ENCODE measurements around the gene TBC1D9.
"Not testable (repeated sequence)": the region's sequence is repeated elsewhere in the genome, so short reads cannot be mapped to it uniquely, and the experiment has no call there.

The TBC1D9 gene

DNA sequence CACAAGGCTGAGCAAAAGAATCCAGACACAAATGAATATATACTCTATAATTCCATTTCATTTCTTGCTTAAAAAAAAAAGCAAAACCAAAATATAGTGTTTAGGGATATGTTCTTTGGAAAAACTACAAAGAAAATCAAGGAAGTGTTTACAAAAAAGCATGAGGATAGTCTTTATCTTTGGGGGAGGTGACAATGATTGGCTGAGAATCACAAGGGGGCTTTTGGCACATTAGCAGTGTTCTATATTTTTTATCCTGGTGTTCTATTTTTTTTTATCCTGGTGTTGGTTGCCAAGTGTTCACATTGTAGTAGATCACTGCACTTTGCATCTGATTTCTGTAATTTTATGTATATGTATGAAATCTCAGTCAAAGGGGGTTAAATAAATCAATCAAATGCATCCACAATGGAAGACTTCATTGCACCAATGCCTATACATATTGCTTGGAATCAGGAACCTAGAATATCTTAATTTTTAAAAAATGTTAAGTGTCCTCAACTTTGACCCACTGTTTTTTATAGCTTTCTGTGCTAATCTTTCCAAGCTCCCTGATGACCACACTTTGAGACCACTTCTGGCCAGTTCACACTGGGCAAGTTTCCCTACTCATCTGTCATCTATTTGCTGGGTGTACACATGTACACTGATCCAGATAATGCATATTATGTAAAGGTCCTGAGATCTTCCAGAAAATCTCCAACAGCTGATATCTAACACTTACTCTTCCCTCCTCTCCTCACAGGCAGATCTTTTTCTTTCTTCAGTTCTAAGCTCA lies 3.7 kb downstream of the TBC1D9 start:
- DNase-seq = no peak

DNA sequence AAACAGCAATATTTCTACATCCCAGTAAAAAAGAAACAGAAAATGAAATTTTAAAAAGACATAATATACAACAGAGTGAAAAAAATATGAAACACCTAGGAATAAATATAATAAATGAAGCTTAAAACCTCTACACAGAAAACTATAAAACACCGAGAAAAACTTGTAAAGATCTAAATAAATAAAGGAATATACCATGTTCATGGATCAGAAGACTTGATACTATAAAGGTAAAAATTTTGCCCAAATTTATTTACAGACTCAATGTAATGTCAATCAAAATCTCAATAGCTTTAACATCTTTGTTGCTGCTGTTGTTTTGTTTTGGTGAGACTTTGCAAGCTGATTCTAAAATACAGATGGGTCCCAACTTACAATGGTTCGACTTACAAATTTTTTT lies 5.7 kb downstream of the TBC1D9 start:
- no peak for DNase-seq

DNA sequence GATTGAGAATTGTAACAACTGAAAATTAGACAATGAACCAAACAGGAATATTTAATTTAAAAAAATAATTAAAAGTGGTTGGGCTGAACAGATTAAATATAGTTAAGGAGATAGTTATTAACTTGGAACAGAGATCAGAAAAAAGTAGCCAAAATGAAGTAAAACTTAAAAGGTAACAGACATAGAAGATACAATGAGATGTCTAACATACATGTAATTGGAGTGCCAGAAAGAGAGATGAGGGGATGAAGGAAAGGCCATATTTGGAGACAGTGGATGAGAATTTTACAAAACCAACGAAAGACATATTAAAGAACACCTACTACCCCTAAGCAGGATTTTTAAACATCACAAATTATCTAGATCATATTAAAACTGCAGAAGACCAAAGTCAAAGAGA lies 8.0 kb downstream of the TBC1D9 start:
- DNase-seq = no peak

DNA sequence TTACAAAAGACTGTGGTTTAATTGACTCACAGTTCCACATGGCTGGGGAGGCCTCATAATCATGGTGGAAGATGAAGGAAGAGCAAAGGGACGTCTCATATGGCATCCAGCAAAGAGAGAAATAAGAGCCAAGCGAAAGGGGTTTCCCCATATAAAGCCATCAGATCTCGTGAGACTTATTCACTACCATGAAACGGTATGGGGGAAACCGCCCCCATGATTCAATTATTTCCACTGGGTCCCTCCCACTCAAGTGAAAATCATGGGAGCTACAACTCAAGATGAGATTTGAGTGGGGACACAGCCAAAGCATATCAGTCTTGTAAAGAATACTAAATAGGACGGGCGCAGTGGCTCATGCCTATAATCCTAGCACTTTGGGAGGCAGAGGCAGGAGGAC lies 9.6 kb downstream of the TBC1D9 start:
- DNase-seq = not testable (repeated sequence)

DNA sequence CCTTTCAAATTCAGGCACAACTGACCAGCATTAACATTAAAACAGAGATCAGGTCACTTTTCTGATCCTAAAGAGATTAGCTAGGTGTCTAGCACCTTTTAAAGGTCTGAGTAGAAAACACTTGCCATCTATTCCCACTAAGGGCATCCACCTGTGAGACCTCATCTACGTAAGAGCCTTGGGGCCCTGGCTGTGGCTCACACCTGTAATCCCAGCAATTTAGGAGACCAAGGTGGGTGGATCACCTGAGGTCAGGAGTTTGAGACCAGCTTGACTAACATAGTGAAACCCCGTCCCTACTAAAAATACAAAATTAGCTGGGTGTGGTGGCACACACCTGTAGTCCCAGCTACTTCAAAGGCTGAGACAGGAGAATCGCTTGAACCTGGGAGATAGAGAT lies 11.8 kb downstream of the TBC1D9 start:
- no peak for DNase-seq

DNA sequence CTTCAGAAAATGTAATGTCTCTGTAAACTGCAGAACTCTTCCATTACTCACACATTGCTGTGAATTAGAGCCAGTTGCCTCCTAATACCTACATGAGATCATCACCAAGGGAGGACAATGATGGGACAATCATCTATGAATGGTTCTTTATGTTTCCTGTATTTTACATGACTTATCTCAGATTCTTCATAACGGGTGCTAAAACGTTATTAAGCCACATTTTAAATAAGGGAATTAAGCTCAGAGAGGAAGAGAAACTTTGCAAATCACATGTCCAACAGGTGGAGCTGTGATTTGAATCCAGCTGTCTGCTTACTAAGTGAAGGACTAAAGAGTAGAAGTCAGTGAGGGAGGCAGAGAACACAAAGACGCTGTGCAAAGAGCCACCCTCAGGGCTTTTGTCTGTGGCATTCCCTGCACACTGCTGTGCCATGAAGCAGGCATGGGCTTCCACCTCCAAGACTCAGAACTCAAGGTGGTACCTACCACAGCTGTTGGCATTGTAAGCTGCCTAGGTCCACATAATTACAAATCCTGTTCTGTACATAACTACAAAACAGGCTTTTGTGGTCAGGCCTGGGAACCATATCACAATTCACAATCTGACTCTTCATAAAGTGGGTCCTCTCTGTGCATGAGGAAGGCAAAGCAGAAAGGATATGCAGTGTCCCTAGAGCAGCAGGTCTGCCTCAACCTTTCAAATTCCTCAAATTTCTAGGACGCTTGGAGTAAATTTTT lies 12.8 kb downstream of the TBC1D9 start:
- DNase-seq = no peak

DNA sequence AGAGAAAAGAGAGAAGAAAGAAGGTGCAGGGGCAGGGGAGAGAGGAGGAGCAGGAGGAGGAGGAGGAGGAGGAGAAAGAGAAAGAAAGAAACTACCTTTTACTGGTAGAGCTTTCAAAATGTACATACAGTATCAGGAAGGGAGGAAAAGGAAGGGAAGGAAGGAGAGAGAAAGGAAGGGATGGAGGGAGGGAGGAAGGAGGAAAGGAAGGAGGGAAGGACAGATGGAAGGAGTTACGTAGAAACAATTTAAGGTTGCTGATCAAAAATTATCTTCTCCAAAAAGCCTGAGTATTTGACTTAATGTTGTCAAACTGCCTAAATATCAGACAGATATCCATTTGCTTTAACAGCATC lies 13.4 kb downstream of the TBC1D9 start:
- DNase-seq = no peak

DNA sequence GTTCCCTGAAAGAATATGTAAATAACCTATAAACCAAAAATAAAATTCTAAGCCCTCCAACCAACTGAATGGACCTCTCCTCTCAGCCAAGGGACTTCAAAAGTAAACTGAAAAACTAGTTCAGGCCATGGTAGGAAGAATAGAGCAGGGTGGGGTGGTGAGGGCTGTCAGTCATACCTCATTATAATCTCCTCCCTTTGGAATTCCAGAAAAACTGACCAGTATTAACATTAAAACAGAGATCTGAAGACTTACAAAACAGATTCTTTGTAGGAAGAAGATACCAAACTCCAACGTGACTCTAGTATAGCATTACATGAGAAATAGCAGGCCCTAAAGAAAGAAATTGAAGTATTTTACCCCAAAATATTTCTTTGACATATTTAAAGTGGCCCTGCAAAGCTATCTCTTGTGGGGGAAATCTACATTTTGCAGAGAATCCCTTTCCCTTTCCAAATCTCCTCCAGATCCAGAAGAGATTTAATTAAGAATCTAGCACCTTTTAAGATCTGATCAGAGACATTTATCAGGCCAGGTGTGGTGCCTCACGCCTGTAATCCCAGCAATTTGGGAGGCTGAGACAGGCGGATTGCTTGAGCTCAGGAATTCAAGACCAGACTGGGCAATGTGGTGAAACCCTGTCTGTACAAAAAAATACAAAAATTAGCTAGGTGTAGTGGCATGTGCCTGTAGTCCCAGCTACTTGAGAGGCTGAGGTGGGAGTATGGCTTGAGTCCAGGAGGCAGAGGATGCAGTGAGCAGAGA lies 15.1 kb downstream of the TBC1D9 start:
- DNase-seq = no peak

DNA sequence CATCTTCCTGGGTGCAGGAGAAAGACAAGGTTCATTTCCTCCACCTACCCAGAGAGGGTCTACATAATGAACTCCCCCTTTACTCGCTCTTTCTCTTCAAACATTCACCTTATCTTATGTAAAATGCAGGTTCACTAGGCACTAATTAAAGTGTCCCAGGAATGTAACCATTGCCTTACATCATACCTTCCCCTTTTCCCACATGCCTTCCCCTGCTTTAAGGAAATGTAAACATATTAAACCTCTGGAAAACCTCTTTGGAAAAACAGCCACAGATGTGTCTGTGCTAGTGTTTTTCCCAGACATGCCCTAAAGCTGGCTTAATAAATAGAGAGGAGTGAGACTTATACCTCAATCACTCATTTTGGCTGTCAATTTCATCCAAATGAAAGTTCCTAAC lies 15.8 kb downstream of the TBC1D9 start:
- DNase-seq = no peak

DNA sequence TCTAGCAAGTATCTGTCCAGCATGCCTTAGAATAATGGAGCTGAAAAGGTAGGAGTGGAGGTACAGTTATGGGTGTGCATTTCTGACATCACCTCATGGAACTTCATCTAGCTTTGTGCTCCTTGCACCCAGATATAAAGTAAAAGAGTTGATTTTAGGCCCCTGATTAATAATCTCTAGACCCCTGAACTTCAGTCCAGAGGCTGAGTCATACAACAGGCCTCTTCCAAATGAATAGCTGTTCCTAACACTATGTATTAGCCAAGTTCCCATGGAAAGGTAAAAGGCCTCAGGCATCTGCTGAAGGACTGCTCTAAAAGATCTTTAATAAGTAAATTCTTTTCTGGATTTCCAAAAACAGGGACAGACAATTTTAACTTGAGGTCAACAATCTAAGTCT lies 16.2 kb downstream of the TBC1D9 start:
- DNase-seq = no peak

DNA sequence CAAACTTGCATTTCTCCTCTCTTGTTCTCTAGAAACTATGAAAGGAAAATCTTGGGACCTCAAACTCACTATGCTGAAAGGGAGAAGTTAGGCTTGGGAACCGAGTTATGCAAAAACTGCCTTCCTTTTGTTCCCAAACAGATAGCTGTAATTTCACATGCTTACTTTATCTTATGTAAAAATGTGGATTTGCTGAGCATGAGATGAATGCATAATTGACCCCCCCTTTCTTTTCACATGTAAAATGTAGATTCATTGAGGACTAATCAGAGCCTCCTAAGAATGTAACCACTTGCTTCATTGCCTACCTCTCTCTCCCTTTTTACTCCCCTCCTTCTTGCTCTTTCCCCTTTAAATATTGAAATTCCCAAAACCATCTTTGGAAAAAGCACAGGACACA lies 18.0 kb downstream of the TBC1D9 start:
- DNase-seq = no peak

DNA sequence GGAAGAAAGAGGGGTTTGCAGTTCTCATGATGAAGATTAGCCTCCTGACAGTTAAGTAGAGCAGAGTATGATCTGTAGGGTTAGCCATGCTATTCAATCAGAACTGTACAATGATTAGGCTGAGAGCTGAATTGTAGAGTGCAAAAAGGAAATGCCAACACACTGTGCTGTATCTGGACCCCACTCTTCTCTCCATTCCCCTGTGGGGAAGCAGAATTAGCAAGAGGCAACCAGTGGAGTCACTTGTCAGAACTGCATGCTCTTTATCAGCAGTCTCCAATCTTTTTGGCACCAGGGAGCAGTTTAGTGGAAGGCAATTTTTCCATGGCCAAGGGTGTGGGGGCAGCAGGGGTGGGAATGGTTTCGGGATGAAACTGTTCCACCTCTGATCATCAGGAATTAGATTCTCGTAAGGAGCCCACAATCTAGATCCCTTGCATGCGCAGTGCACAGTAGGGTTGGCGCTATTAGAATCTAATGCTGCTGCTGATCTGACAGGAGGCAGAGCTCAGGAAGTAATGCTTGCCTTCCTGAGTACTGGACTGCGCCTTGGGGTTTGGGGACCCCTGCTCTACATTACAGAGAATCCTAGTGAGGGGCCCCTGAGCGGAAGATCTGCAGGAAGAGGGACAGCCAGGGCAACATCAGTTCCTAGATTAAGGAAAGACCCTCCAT lies 19.4 kb downstream of the TBC1D9 start:
- DNase-seq = no peak

DNA sequence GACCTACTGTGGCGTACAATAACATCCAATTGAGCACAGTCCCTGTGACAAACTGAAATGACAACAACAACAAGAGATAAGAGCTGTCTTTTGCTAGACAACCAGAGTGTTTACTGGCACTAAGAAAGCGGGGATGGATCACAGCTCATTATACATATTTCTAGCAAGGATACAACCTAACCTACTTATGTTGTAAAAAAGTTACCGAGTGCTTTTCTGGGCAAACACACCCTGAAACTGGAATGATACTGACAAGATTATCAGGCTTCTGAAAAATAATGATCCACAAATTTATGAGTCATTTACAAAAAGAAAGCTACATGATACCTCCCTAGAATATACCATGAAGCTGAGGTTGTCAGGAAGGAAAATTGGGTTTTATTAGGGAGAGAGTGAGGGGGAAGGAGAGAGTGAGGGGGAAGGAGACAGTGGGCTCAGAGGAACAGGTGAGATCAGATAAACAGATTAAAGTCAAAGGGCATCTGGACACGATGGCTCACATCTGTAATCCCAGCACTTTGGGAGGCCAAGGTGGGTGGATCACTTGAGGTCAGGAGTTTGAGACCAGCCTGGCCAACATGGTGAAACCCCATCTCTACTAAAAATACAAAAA lies 20.3 kb downstream of the TBC1D9 start:
- no peak for DNase-seq

DNA sequence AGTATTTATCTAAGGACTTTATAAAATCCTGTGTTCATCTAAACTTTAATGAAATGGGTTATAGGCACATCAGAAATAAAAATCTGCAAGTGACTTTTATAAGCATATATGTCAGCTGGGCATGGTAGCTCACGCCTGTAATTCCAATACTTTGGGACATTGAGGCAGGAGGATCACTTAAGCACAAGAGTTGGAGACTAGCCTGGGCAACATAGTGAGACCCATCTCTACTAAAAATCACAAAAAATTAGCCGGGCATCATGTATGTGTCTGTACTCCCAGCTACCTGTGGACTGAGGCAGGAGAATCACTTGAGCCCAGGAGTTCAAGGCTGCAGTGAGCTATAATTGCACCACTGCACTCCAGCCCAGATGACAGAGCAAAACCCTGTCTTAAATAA lies 20.9 kb downstream of the TBC1D9 start:
- DNase-seq = no peak

DNA sequence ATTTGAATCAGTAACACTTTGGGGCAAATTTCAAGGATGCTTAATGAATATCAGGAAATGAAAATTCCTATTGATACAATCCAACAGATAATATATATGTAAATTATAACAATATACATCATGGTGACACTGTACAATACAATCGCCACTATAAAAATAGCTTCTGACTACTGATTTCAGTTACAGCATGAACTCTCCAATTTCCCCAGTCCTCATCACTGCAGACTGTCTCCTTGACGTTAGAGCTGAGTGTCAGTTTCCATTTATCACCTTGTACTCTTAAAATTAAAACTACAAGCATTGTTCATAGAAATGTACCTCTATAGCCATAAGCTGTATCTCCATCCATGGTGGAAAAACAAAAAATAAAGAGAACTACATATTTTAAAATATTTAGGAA lies 23.4 kb downstream of the TBC1D9 start:
- DNase-seq = no peak

DNA sequence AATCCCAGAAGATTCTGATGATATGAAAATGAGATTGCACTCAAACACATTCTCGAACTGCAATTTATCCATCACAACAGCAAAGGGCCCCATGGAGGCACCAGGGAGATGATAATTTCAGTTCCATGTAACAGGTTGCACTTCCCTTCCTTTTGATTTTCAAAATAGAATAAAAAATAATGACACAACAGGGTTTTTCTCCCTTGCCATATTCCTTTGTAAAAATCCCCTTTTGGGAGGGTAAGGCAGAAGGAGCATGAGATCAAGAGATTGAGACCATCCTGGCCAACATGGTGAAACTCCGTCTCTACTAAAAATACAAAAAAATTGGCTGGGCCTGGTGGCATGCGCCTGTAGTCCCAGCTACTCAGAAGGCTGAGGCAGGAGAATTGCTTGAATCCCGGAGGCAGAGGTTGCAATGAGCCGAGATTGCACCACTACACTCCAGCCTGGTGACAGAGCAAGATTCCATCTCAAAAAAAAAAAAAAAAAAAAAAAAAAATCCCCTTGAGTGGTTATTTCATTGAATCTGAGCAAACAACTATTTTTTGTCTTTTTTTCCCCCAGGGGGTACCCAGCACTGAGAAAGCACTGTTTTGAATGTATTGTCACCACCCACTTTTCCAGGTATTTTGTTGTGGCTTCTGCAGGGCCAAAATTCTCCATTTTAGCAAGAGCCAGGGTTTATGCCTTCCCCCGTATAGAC lies 26.7 kb downstream of the TBC1D9 start:
- DNase-seq = no peak

DNA sequence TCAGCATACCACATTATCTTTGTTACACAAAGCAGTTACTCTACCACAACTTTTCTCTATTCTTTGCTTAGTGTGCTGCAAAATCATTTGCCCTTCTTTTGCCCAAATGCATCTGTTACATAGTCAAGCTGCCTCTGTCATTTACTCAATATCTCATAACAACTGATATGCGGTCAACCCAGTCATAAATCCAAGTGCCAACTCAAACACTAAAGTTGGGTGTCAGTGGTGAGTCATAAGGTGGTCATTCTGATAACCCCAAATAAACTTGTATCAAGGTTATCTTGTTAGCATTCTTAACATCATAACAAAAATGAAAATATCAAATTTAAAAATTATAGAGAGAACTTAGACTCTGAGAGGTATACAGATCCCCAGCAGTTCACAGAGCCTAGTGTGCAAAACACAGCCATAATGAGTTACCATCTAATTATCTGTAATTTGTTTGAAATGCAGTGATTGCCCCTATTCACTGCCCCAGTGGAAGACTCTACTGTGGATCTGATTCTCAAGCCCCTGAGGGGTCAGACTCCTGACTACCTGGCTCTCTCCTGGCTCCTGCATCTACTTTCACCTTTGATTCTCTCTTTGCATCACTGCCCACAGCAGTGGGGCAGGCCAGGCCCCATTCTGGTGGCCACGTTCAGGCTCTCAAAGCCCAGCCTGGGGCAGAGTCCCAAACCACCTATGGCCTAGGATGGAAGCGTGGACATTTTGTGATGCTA lies 29.2 kb downstream of the TBC1D9 start:
- no peak for DNase-seq

DNA sequence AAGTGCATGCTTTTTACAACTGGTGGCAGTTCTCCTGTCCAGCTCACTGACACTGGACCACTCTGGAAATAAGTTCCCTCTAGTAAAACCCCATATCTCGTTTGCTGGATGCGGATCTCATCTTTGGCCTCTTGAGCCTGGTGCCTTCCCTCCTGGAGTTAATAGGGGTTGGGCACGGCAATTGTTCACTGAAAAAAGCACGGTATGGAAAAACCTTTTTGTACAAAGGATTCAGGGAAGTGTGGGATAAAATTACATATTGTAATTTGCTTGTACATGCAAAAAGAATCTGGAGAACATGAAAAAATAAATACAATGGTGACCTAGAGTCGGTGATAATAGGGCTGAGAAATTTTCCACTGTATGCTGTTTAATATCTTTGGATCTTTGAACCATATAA lies 30.6 kb downstream of the TBC1D9 start:
- DNase-seq = no peak

DNA sequence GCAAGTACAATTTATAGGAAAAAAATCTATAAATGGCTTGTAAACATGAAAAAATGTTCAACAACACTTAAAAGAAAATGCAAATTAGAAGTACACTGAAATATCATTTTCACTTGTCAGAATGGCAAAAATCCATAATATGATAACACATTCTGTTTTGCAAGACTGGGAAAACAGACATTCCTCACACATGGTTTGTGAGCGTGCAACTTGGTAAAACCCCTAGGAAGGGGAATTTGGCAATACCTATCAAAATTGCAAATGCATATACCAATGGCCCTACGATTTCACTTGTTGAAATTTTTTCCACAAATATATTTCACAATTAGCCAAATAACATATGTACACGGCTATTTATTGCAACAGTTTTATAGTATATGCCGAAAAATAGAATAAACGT lies 31.4 kb downstream of the TBC1D9 start:
- DNase-seq = no peak

DNA sequence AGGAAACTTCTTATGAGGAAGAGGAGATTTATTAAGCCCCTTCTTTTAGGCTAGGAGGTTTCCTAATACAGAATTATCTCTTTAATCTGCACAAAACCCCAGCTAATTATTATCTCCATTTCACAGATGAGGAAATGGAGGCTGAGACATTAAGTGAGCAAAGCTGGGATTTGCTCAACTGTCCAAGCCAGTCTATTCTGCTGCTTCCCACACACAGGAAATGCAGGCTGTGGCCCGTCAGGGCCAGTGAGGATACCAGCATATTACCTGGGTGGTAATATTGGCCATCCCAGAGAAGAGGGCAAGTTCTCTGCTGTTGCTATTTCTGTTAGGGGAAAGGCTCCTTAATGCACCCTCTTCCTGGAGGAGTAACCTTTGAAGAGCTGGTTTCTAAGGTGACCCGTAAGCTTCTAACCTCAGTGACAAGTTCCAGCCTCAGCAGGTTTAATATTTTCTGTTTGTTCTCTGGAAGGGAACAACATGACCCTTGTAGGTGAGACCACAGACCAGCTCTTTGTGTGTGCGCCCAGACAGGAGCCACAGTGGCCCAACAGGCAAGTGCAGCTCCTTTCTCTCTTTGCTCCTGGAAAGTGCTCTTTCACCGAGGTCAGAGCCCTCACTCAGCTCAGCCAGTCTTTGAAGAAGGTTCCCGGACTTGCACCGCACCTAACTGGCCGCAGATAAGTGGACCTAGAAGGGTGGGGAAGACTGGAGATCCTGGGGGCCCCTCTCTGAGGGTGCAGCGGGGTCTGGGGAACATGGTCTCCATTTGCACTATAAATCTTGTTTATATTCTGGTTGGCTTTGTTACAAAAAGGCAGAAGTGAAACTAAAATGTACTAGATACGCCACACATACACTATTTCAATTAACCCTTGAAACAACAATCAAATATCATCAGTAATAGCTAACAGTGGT lies 35.5 kb downstream of the TBC1D9 start:
- no peak for DNase-seq

Data from CD4-positive, alpha-beta T cell treated with Interleukin-17A for 1 hour (primary cell).